Measurements from ENCODE around the gene LRRC40.

The LRRC40 gene

GRCh38 chr1:70221238-70222121 is 16.1 kb upstream of the LRRC40 start, which contains the start of gene SRSF11:
Gene SRSF11, plus strand, starts transcription at chr1:70221380. Its CDS starts 257 bp downstream, at chr1:70221637.
- TF ChIP-seq CTCF (IDR thresholded peaks at IDR 0.05; ENCODE audit: unreplicated experiment in 3 of 3), result no peak
- H3K9me3 Mint-ChIP-seq, result no peaks in the 10 kb centered on the region
- H3K4me3 Mint-ChIP-seq, result peak within 1 kb of the TSS; percentile 88 to 91 (median 88)
- H3K4me1 Mint-ChIP-seq, result peaks cover 35% of the 10 kb centered on the region
- H3K36me3 Mint-ChIP-seq (ENCODE audit: low read depth), result peaks cover 23% of the 10 kb centered on the region
- H3K27ac Mint-ChIP-seq, result peak within 1 kb of the TSS; percentile 91 to 98 (median 96)
- no peaks in the 10 kb centered on the region for H3K27me3 Mint-ChIP-seq (ENCODE audit: low read depth)

DNA sequence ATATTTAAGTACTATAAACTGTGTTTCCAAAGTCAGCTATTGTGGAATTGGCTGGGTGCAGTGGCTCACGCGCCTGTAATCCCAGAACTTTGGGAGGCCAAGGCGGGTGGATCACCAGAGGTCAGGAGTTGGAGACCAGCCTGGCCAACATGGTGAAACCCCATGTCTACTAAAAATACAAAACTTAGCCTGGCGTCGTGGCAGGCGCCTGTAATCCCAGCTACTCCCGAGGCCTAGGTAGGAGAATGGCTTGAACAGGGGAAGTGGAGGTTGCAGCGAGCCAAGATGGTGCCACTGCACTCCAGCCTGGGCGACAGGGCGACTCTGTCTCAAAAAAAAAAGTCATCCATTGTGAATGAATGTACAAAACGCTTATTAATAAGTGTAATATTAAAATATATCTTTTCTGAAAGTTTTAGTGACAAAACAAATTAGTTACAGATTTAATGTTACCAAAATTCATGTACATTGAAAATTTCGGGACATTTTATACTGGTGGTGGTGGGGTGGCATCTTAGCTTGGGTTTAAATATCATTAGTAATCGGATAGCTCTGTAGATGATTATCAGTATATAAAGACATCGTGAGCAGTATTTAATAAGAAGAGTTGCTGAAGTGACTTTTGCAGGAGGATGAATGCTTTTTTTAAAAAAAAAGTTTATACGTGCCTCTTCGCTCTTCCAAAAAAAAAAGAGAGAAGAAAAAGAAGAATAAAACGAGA is 15.3 kb upstream of the LRRC40 start:
- Mint-ChIP-seq H3K36me3 (ENCODE audit: low read depth) (peaks cover 23% of the 10 kb centered on the region), H3K27ac (peak overlapping the region; percentile 91 to 98 (median 96)), H3K4me3 (peak overlapping the region; percentile 88 to 91 (median 88)), H3K27me3 (ENCODE audit: low read depth) (no peaks in the 10 kb centered on the region), H3K9me3 (no peaks in the 10 kb centered on the region), H3K4me1 (peaks cover 35% of the 10 kb centered on the region)
- TF ChIP-seq CTCF (IDR thresholded peaks at IDR 0.05; ENCODE audit: unreplicated experiment in 3 of 3), result no peak

DNA sequence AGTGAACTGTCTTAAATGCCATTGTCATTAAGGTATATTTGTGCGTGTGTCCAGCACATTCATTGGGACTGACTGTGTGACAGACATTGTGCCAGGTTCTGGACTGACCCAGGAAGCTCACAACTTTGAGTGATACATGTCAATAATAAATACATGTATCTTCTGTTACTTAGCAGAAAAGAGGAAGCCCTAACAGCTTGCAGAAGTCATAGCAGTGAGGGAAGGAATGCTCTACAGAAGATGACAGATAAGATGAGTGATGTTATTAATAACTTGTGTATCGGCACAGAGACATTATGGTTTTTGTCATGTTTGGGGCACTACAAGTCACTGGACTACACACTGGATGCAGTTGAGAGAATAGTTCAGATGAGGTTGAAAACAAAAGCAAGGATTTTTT is 14.6 kb upstream of the LRRC40 start:
- peak overlapping the region; percentile 73 to 87 (median 74) for H3K4me3 Mint-ChIP-seq
- no peak for TF ChIP-seq CTCF (IDR thresholded peaks at IDR 0.05; ENCODE audit: unreplicated experiment in 3 of 3)
- H3K4me1 Mint-ChIP-seq, result peaks cover 35% of the 10 kb centered on the region
- peak overlapping the region; percentile 85 to 96 (median 91) for H3K27ac Mint-ChIP-seq
- peaks cover 28% of the 10 kb centered on the region for H3K36me3 Mint-ChIP-seq (ENCODE audit: low read depth)
- H3K27me3 Mint-ChIP-seq (ENCODE audit: low read depth), result no peaks in the 10 kb centered on the region
- H3K9me3 Mint-ChIP-seq, result no peaks in the 10 kb centered on the region

GRCh38 chr1:70211541-70211940 is 6.2 kb upstream of the LRRC40 start:
- Mint-ChIP-seq H3K27ac (no peak overlapping the region), H3K9me3 (no peaks in the 10 kb centered on the region), H3K4me1 (peaks cover 15% of the 10 kb centered on the region), H3K36me3 (ENCODE audit: low read depth) (peaks cover 18% of the 10 kb centered on the region), H3K27me3 (ENCODE audit: low read depth) (no peaks in the 10 kb centered on the region), H3K4me3 (no peak overlapping the region)
- no peak for TF ChIP-seq CTCF (IDR thresholded peaks at IDR 0.05; ENCODE audit: unreplicated experiment in 3 of 3)

GRCh38 chr1:70210820-70211219 is 5.4 kb upstream of the LRRC40 start:
- TF ChIP-seq CTCF (IDR thresholded peaks at IDR 0.05; ENCODE audit: unreplicated experiment in 3 of 3), result no peak
- no peak overlapping the region for H3K27ac Mint-ChIP-seq
- H3K4me3 Mint-ChIP-seq, result no peak overlapping the region
- H3K36me3 Mint-ChIP-seq (ENCODE audit: low read depth), result peaks cover 18% of the 10 kb centered on the region
- no peaks in the 10 kb centered on the region for H3K9me3 Mint-ChIP-seq
- H3K4me1 Mint-ChIP-seq, result peaks cover 17% of the 10 kb centered on the region
- H3K27me3 Mint-ChIP-seq (ENCODE audit: low read depth), result no peaks in the 10 kb centered on the region
